Choroid plexus epithelial cell (primary cell): ENCODE results near the gene TADA2B.
A peak's percentile ranks its signal among the peaks of the same experiment; 100 is the strongest.

Experiments
- DNase-seq: peaks from one replicate; pipeline ENCODE4 v3.0.0-alpha.2; 2010; ENCODE audit warnings: low read depth
- H3K4me3 ChIP-seq: 2 replicates; pipeline ENCODE4 v1.5.1; 2011; ENCODE audit warnings: low read depth, mild to moderate bottlenecking, control low read depth, low read length, moderate library complexity
- CTCF ChIP-seq: conservative IDR thresholded peaks from 2 replicates; pipeline ENCODE4 v1.5.1; 2011; ENCODE audit warnings: low read depth, mild to moderate bottlenecking, control low read depth, inconsistent platforms, low read length, moderate library complexity

The TADA2B gene

DNA sequence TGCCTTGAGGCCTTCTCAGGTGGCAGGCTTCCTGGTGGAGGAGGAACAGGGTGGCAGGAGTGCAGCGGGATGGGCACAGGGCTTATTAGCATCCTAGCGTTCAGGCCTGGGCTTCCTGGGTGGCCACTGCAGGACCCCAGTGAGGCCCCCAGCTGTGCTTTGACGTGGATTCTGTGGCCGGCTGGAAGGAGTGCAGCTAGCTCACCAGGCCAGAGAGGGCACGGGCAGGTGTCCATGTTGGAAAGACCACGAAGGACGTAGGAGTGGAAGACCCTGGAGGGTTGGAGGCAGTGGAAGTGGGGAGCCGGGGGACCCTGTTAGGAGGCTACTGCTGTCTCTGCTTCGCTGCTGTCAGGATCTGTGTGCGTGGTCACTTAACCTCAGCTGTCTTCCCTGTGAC is 13.3 kb upstream of the TADA2B start:
- DNase-seq = no peak
- TF ChIP-seq CTCF = no peak
- H3K4me3 ChIP-seq = no peak overlapping the region

GRCh38 chr4:7030856-7031255 is 12.3 kb upstream of the TADA2B start:
- no peak overlapping the region for H3K4me3 ChIP-seq
- DNase-seq = no peak
- no peak for TF ChIP-seq CTCF

DNA sequence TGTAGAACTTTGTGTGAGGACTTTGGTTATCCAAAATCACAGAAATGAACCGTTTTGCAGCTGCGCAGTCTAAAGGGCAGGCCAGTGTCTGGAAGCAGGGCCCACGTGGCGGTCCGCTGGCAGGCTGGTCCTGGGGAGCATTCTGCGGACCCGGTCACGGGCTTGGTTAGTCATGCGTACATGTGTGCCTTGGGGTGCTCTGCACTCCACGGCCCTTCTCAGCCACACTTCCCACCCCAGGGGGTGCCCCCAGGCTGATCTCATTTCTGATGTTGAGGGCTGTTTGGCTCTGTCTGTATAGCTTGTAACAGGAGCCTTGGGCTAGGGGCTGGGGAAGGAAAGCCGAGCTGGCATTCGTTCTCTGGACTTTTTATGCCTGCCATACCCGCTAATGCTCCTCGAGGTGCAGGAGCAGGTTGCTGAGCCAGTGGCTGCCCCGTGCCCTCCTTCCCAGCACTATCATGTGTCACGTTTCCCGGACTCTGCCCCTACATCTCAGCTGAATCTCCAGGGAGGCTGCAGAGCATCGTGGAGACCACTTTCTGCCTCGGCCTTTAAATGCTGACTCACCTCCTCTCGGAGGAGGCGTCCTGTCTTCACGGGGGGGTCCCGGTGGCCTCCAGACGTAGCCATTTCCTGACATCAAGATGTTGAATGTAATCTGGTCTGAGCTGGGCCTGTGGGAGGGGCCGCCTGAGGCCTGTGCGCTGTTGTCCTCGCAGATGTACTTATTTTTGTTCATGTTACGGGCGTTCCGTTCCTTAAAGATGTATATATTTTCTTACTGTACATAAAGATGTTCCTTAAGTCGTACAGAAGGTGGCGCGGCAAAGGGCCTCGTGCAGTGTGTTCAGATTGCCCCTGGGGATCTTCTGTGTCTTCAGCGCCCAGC is 11.4 kb upstream of the TADA2B start:
- TF ChIP-seq CTCF = no peak
- DNase-seq = peak; percentile 37
- H3K4me3 ChIP-seq = no peak overlapping the region

DNA sequence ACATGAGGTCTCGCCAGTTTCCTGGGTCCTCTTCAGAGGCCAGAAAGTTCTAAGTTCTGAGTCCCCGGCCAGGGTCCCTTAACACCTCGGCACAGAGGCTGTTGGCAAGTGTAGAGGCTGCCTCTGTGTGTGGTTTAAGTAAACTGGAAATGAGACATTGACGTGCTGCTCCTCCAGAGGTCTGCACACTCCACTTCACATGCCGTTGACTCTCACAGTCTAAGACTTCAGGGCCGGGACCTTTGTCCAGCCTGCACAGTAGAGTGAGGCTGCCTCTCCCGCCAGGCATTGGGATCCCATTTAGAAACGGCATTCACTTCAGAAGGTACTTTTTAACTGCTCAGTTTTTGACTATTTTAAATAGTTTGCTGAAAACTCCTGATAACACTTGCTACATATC is 10.6 kb upstream of the TADA2B start:
- TF ChIP-seq CTCF = no peak
- DNase-seq = no peak
- H3K4me3 ChIP-seq = no peak overlapping the region

DNA sequence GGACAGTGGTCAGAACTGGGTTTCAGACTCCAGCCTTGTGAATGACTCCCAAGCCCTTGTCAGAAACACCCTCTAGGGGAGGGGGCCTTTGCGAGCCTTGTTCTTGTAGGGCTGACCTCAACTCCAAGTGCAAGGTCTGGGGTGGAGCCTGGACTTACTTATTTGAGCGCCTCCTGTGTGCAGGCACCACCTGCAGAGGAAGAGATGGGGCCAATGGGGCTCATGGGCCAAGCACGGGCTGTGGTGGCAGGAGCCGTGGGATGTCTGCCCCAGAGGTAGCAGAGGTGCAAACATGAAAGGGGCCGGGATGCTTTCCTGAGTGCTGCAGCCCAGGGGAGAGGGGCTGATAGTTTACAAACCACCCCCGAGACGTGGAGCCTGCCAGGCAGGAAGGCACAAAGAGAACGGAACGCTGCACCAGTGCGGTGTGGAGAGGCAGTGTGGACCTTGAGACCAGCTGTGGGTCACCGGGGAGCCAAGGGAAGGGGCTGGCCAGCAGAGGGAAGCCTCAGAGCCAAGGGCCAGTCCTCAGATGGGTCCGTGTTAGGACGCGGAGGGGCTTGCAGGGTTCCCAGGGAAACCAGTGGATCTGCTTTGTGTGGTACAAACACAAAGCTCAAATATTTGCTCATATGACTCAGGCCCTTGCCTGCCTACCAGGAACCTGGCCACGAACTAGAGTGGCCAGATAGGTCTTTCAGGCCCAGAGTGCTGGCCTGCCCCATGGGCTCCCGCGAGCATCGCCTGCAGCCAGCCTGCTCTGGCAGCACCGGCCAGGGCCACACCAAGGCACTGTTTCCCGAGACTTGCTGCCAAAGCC is 8.7 kb upstream of the TADA2B start:
- no peak overlapping the region for H3K4me3 ChIP-seq
- DNase-seq = peak; percentile 63
- TF ChIP-seq CTCF = no peak

DNA sequence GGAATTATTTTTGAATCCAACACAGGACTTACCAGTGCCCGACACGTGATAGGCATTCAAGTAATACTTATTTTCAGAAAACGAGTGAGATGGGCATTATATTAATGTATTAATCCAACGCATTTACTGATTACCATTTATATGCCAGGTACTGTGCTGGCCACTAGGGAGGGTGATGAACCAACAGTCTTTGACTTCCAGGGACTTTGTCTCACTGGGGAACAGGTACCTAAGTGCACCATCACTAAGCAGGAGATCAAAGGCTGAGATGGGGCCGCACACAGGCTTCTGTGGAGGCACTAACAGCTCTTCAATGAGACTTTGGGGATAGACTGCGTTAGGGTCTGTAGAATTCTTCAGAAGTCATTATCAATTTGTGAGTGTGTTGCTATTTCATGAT is 5.7 kb upstream of the TADA2B start:
- no peak for DNase-seq
- H3K4me3 ChIP-seq = no peak overlapping the region
- TF ChIP-seq CTCF = peak; percentile 21

- no peak for TF ChIP-seq CTCF
- DNase-seq = no peak
- no peak overlapping the region for H3K4me3 ChIP-seq
Measured at GRCh38 chr4:7040765-7041164, 2.4 kb upstream of the TADA2B start.
